ENCODE measurements around the gene DNMT3B.

DNA sequence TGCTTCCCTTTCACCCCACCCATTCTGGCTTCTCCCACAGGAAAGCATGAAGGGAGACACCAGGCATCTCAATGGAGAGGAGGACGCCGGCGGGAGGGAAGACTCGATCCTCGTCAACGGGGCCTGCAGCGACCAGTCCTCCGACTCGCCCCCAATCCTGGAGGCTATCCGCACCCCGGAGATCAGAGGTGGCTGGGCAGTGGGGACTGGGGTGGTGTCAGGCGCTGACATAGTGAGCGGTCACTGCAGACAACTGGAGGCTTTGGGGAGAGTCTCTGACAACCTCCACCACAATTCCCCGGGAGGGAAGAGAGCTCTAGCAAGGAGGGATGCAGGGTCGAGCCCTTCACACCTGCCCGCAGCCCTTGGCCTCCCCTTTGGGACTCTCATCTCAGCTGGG, 18.1 kb downstream of the DNMT3B start:
- TF ChIP-seq, protein P1, sequence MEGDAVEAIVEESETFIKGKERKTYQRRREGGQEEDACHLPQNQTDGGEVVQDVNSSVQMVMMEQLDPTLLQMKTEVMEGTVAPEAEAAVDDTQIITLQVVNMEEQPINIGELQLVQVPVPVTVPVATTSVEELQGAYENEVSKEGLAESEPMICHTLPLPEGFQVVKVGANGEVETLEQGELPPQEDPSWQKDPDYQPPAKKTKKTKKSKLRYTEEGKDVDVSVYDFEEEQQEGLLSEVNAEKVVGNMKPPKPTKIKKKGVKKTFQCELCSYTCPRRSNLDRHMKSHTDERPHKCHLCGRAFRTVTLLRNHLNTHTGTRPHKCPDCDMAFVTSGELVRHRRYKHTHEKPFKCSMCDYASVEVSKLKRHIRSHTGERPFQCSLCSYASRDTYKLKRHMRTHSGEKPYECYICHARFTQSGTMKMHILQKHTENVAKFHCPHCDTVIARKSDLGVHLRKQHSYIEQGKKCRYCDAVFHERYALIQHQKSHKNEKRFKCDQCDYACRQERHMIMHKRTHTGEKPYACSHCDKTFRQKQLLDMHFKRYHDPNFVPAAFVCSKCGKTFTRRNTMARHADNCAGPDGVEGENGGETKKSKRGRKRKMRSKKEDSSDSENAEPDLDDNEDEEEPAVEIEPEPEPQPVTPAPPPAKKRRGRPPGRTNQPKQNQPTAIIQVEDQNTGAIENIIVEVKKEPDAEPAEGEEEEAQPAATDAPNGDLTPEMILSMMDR (conservative IDR thresholded peaks at IDR 0.05; ENCODE audit: low read depth, low read length), result no peak
- no peak for TF ChIP-seq EZH2 (IDR thresholded peaks at IDR 0.05; ENCODE audit: low read length, unreplicated experiment)
- no peak for TF ChIP-seq EZH2phosphoT487 (IDR thresholded peaks at IDR 0.05; ENCODE audit: borderline replicate concordance, low read length)
